ENCODE measurements around the gene TMEM14B. TPM values are rescaled to one million over a fixed set of nuclear protein-coding genes. Genes with fewer than 3 reads are reported as not detected.

The TMEM14B gene
- polyA plus RNA-seq, 4 donors: 50.8 to 83.8 (median 63.5) TPM

GRCh38 chr6:10779076-10779475, 31.5 kb downstream of the TMEM14B start:
- Histone ChIP-seq H3K27ac (ENCODE audit: low read depth in 1 of 3, low read length in 2 of 3) (no peak overlapping the region), H3K36me3 (ENCODE audit: control insufficient read depth in 3 of 3, insufficient read depth in 2 of 3, low read depth in 1 of 3, low read length in 3 of 3) (peaks cover 0 to 21% (median 2%) of the 10 kb centered on the region in 3 donors), H3K9me3 (ENCODE audit: control insufficient read depth in 2 of 2, insufficient read depth in 1 of 2, low read depth in 1 of 2, low read length in 1 of 2) (no peaks in the 10 kb centered on the region), H3K4me3 (ENCODE audit: low read depth in 1 of 3, low read length in 3 of 3) (no peak overlapping the region), H3K4me1 (ENCODE audit: control insufficient read depth in 3 of 3, insufficient read depth in 2 of 3, low read depth in 1 of 3, low read length in 2 of 3) (no peaks in the 10 kb centered on the region), H3K27me3 (ENCODE audit: control insufficient read depth in 3 of 3, insufficient read depth in 3 of 3, low read length in 3 of 3) (no peaks in the 10 kb centered on the region)
- no peak for FAIRE-seq
- no peak for DNase-seq
- WGBS, 3 donors: 95 to 96% (median 96%) methylated on average over 8 of the region's 8 CpGs

GRCh38 chr6:10791673-10792072, 44.1 kb downstream of the TMEM14B start:
- WGBS, 3 donors: 95 to 98% (median 95%) methylated on average over 5 of the region's 5 CpGs
- no peak for FAIRE-seq
- peaks cover 0 to 4% (median 0%) of the 10 kb centered on the region in 3 donors for H3K36me3 ChIP-seq (ENCODE audit: control insufficient read depth in 3 of 3, insufficient read depth in 2 of 3, low read depth in 1 of 3, low read length in 3 of 3)
- no peak overlapping the region for H3K27ac ChIP-seq (ENCODE audit: low read depth in 1 of 3, low read length in 2 of 3)
- no peak for DNase-seq
- no peaks in the 10 kb centered on the region for H3K4me1 ChIP-seq (ENCODE audit: control insufficient read depth in 3 of 3, insufficient read depth in 2 of 3, low read depth in 1 of 3, low read length in 2 of 3)
- H3K9me3 ChIP-seq (ENCODE audit: control insufficient read depth in 2 of 2, insufficient read depth in 1 of 2, low read depth in 1 of 2, low read length in 1 of 2): no peaks in the 10 kb centered on the region
- H3K4me3 ChIP-seq (ENCODE audit: low read depth in 1 of 3, low read length in 3 of 3): no peak overlapping the region
- H3K27me3 ChIP-seq (ENCODE audit: control insufficient read depth in 3 of 3, insufficient read depth in 3 of 3, low read length in 3 of 3): no peaks in the 10 kb centered on the region

- Histone ChIP-seq H3K4me1 (ENCODE audit: control insufficient read depth in 3 of 3, insufficient read depth in 2 of 3, low read depth in 1 of 3, low read length in 2 of 3) (no peaks in the 10 kb centered on the region), H3K4me3 (ENCODE audit: low read depth in 1 of 3, low read length in 3 of 3) (no peak overlapping the region), H3K9me3 (ENCODE audit: control insufficient read depth in 2 of 2, insufficient read depth in 1 of 2, low read depth in 1 of 2, low read length in 1 of 2) (no peaks in the 10 kb centered on the region), H3K27me3 (ENCODE audit: control insufficient read depth in 3 of 3, insufficient read depth in 3 of 3, low read length in 3 of 3) (no peaks in the 10 kb centered on the region), H3K36me3 (ENCODE audit: control insufficient read depth in 3 of 3, insufficient read depth in 2 of 3, low read depth in 1 of 3, low read length in 3 of 3) (peaks cover 0 to 4% (median 0%) of the 10 kb centered on the region in 3 donors), H3K27ac (ENCODE audit: low read depth in 1 of 3, low read length in 2 of 3) (no peak overlapping the region)
- WGBS, 3 donors: 84 to 89% (median 89%) methylated on average over 5 of the region's 5 CpGs
- FAIRE-seq (no peak), DNase-seq (no peak)
These were observed 44.5 kb downstream of the TMEM14B start for GRCh38 chr6:10792101-10792500.

GRCh38 chr6:10793035-10793434, 45.4 kb downstream of the TMEM14B start:
- whole genome bisulfite sequencing, 3 donors: 88 to 95% (median 89%) methylated on average over 3 of the region's 3 CpGs
- FAIRE-seq: no peak
- no peak overlapping the region for H3K4me3 ChIP-seq (ENCODE audit: low read depth in 1 of 3, low read length in 3 of 3)

GRCh38 chr6:10793695-10794094, 46.1 kb downstream of the TMEM14B start:
- 89 to 98% (median 96%) methylated on average over 6 of the region's 6 CpGs for WGBS, 3 donors
- H3K36me3 ChIP-seq (ENCODE audit: control insufficient read depth in 3 of 3, insufficient read depth in 2 of 3, low read depth in 1 of 3, low read length in 3 of 3): peaks cover 0 to 4% (median 0%) of the 10 kb centered on the region in 3 donors
- no peaks in the 10 kb centered on the region for H3K4me1 ChIP-seq (ENCODE audit: control insufficient read depth in 3 of 3, insufficient read depth in 2 of 3, low read depth in 1 of 3, low read length in 2 of 3)
- no peak overlapping the region for H3K27ac ChIP-seq (ENCODE audit: low read depth in 1 of 3, low read length in 2 of 3)
- no peak overlapping the region for H3K4me3 ChIP-seq (ENCODE audit: low read depth in 1 of 3, low read length in 3 of 3)
- H3K27me3 ChIP-seq (ENCODE audit: control insufficient read depth in 3 of 3, insufficient read depth in 3 of 3, low read length in 3 of 3): no peaks in the 10 kb centered on the region
- no peak for FAIRE-seq
- H3K9me3 ChIP-seq (ENCODE audit: control insufficient read depth in 2 of 2, insufficient read depth in 1 of 2, low read depth in 1 of 2, low read length in 1 of 2): no peaks in the 10 kb centered on the region
- DNase-seq: no peak

More at GRCh38 chr6:10793035-10793434, 45.4 kb downstream of the TMEM14B start:
- Histone ChIP-seq H3K27ac (ENCODE audit: low read depth in 1 of 3, low read length in 2 of 3) (no peak overlapping the region), H3K4me1 (ENCODE audit: control insufficient read depth in 3 of 3, insufficient read depth in 2 of 3, low read depth in 1 of 3, low read length in 2 of 3) (no peaks in the 10 kb centered on the region), H3K36me3 (ENCODE audit: control insufficient read depth in 3 of 3, insufficient read depth in 2 of 3, low read depth in 1 of 3, low read length in 3 of 3) (peaks cover 0 to 4% (median 0%) of the 10 kb centered on the region in 3 donors), H3K27me3 (ENCODE audit: control insufficient read depth in 3 of 3, insufficient read depth in 3 of 3, low read length in 3 of 3) (no peaks in the 10 kb centered on the region), H3K9me3 (ENCODE audit: control insufficient read depth in 2 of 2, insufficient read depth in 1 of 2, low read depth in 1 of 2, low read length in 1 of 2) (no peaks in the 10 kb centered on the region)
- DNase-seq: no peak

GRCh38 chr6:10794239-10794638, 46.6 kb downstream of the TMEM14B start:
- FAIRE-seq (no peak), DNase-seq (no peak)
- H3K27me3 ChIP-seq (ENCODE audit: control insufficient read depth in 3 of 3, insufficient read depth in 3 of 3, low read length in 3 of 3): no peaks in the 10 kb centered on the region
- H3K4me3 ChIP-seq (ENCODE audit: low read depth in 1 of 3, low read length in 3 of 3): no peak overlapping the region
- no peaks in the 10 kb centered on the region for H3K9me3 ChIP-seq (ENCODE audit: control insufficient read depth in 2 of 2, insufficient read depth in 1 of 2, low read depth in 1 of 2, low read length in 1 of 2)
- 75 to 84% (median 83%) methylated on average over 3 of the region's 3 CpGs for WGBS, 3 donors
- no peaks in the 10 kb centered on the region for H3K4me1 ChIP-seq (ENCODE audit: control insufficient read depth in 3 of 3, insufficient read depth in 2 of 3, low read depth in 1 of 3, low read length in 2 of 3)
- H3K27ac ChIP-seq (ENCODE audit: low read depth in 1 of 3, low read length in 2 of 3): no peak overlapping the region
- H3K36me3 ChIP-seq (ENCODE audit: control insufficient read depth in 3 of 3, insufficient read depth in 2 of 3, low read depth in 1 of 3, low read length in 3 of 3): peaks cover 0 to 2% (median 0%) of the 10 kb centered on the region in 3 donors

GRCh38 chr6:10800810-10801209, 53.2 kb downstream of the TMEM14B start:
- Histone ChIP-seq H3K9me3 (ENCODE audit: control insufficient read depth in 2 of 2, insufficient read depth in 1 of 2, low read depth in 1 of 2, low read length in 1 of 2) (no peaks in the 10 kb centered on the region), H3K27me3 (ENCODE audit: control insufficient read depth in 3 of 3, insufficient read depth in 3 of 3, low read length in 3 of 3) (no peaks in the 10 kb centered on the region), H3K36me3 (ENCODE audit: control insufficient read depth in 3 of 3, insufficient read depth in 2 of 3, low read depth in 1 of 3, low read length in 3 of 3) (peaks cover 0 to 2% (median 0%) of the 10 kb centered on the region in 3 donors), H3K4me3 (ENCODE audit: low read depth in 1 of 3, low read length in 3 of 3) (no peak overlapping the region), H3K4me1 (ENCODE audit: control insufficient read depth in 3 of 3, insufficient read depth in 2 of 3, low read depth in 1 of 3, low read length in 2 of 3) (no peaks in the 10 kb centered on the region), H3K27ac (ENCODE audit: low read depth in 1 of 3, low read length in 2 of 3) (no peak overlapping the region)
- DNase-seq: no peak
- WGBS, 3 donors: 60 to 70% (median 64%) methylated on average over 3 of the region's 3 CpGs
- no peak for FAIRE-seq

- peak; percentile 61 to 72 for DNase-seq
These were observed 53.7 kb downstream of the TMEM14B start for GRCh38 chr6:10801224-10801848.

More at GRCh38 chr6:10801224-10801848, 53.7 kb downstream of the TMEM14B start:
- H3K4me3 ChIP-seq (ENCODE audit: low read depth in 1 of 3, low read length in 3 of 3): no peak overlapping the region
- 41 to 47% (median 43%) methylated on average over 2 of the region's 2 CpGs for WGBS, 3 donors
- H3K9me3 ChIP-seq (ENCODE audit: control insufficient read depth in 2 of 2, insufficient read depth in 1 of 2, low read depth in 1 of 2, low read length in 1 of 2): no peaks in the 10 kb centered on the region
- H3K27ac ChIP-seq (ENCODE audit: low read depth in 1 of 3, low read length in 2 of 3): no peak overlapping the region
- H3K4me1 ChIP-seq (ENCODE audit: control insufficient read depth in 3 of 3, insufficient read depth in 2 of 3, low read depth in 1 of 3, low read length in 2 of 3): no peaks in the 10 kb centered on the region
- peaks cover 0 to 2% (median 0%) of the 10 kb centered on the region in 3 donors for H3K36me3 ChIP-seq (ENCODE audit: control insufficient read depth in 3 of 3, insufficient read depth in 2 of 3, low read depth in 1 of 3, low read length in 3 of 3)
- no peak for FAIRE-seq
- no peaks in the 10 kb centered on the region for H3K27me3 ChIP-seq (ENCODE audit: control insufficient read depth in 3 of 3, insufficient read depth in 3 of 3, low read length in 3 of 3)
